Rectal smooth muscle tissue (tissue), 1 donor: ENCODE measurements around the gene TNFRSF8.

ENCODE experiments used
- H3K27ac ChIP-seq: one replicate; pipeline ENCODE4 v1.7.0; 2013; ENCODE audit warnings: low read depth, low read length, inconsistent platforms
- H3K27me3 ChIP-seq: one replicate; pipeline ENCODE4 v1.7.0; 2013; ENCODE audit warnings: low read length; ENCODE audit not compliant: control insufficient read depth, insufficient read depth
- H3K36me3 ChIP-seq: one replicate; pipeline ENCODE4 v1.7.0; 2013; ENCODE audit warnings: low read length; ENCODE audit not compliant: control insufficient read depth, insufficient read depth
- H3K4me1 ChIP-seq: one replicate; pipeline ENCODE4 v1.7.0; 2013; ENCODE audit warnings: low read length; ENCODE audit not compliant: control insufficient read depth, insufficient read depth
- H3K4me3 ChIP-seq: one replicate; pipeline ENCODE4 v1.7.0; 2013; ENCODE audit warnings: low read length
- H3K9ac ChIP-seq: one replicate; pipeline ENCODE4 v1.7.0; 2013; ENCODE audit warnings: low read length

TNFRSF8 gene

DNA sequence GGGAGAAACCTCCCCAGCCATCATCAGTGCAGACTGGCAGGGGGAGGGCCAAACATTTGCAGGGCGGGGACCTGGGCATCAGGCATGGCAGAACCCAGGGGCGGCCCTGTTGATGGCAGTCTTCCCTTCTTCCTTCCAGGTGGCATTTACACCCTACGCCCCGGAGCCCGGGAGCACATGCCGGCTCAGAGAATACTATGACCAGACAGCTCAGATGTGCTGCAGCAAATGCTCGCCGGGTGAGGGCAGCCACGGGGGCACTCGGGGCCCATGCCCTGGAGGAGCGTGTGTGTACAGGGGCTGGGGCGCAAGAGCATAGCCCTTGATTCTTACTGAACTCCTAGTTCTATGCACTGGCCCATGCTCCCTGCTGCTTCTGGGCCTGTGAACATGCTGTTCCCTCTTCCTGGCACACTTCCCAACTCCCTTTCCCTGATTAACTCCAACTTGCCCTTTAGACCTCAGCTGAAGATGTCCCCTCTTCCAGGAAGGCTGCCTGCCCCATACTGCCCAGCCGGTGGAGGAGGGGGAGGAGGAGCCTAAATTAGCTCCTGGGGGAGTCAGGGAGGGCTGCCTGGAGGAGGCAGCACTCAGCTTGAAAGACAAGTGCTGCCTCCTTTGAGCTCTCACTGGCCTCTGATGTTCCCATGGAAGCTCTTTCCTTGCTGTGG is 125.7 kb downstream of the TNFRSF8 start:
- H3K27ac ChIP-seq, result no peak overlapping the region
- H3K4me1 ChIP-seq, result peaks cover 24% of the 10 kb centered on the region
- no peak overlapping the region for H3K9ac ChIP-seq
- H3K36me3 ChIP-seq, result peaks cover 2% of the 10 kb centered on the region
- no peaks in the 10 kb centered on the region for H3K27me3 ChIP-seq
- H3K4me3 ChIP-seq, result no peak overlapping the region

DNA sequence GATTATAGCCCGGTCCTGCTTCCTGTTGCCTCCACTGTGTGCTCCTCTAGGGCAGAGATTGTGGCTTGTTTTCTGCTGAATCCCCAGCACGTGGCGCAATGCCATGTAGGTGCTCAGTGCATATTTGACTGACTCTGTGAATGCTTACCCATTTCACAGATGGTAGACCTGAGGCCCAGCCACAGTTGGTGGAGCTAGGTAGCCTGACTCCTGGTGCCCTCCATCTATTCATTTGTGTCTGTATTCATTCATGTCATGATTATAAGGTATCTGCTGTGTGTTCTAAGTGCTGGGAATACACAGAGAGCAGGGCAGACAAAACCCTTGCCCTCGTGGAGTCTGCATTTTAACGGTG is 126.2 kb downstream of the TNFRSF8 start:
- peaks cover 2% of the 10 kb centered on the region for H3K36me3 ChIP-seq
- H3K4me3 ChIP-seq, result no peak overlapping the region
- H3K4me1 ChIP-seq, result peaks cover 23% of the 10 kb centered on the region
- no peak overlapping the region for H3K9ac ChIP-seq
- H3K27me3 ChIP-seq, result no peaks in the 10 kb centered on the region
- no peak overlapping the region for H3K27ac ChIP-seq

DNA sequence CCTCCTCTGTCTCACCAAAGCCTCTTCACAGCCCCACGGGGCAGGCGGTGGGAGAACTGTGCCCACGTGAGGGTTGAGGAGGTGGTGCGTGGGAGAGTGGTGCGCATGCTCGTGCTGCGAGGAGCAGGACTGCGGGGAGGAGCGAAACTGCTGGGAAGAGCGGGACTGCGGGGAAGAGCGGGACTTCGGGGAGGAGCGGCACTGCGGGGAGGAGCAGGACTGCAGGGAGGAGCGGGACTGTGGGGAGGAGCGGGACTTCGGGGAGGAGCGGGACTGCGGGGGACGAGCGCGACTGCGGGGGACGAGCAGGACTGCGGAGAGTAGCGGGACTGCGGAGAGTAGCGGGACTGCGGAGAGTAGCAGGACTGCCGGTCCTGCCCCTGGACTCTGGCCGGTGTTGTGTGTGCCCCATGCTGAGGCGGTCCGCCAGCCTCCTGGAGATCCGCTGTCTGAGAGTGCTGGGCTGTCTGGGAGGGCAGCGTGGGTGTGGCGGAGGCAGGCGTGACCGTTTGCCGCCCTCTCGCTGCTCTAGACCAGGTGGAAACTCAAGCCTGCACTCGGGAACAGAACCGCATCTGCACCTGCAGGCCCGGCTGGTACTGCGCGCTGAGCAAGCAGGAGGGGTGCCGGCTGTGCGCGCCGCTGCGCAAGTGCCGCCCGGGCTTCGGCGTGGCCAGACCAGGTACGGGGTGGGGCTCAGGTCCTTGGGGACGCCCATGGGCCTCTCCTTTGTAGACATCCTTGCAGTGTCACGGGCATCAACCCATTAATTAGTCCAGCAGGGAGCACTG is 128.3 kb downstream of the TNFRSF8 start:
- H3K36me3 ChIP-seq, result peaks cover 2% of the 10 kb centered on the region
- H3K27ac ChIP-seq, result no peak overlapping the region

More for the DNA sequence above, 128.3 kb downstream of the TNFRSF8 start:
- Histone ChIP-seq H3K4me1 (peaks cover 2% of the 10 kb centered on the region), H3K9ac (no peak overlapping the region), H3K4me3 (no peak overlapping the region), H3K27me3 (no peaks in the 10 kb centered on the region)
